OCI-M2 (cell line): Measurements from ENCODE around the gene KIFC3.
A peak's percentile ranks its signal among the peaks of the same experiment; 100 is the strongest.
"Not testable (repeated sequence)": the region's sequence is repeated elsewhere in the genome, so short reads cannot be mapped to it uniquely, and the experiment has no call there.

Experiments used
- DNase-seq: peaks from one replicate; lab custom pipeline; 2025; ENCODE audit not compliant: unreplicated experiment; lab: John Stamatoyannopoulos, UW

KIFC3 gene

GRCh38 chr16:57825298-57826044 is 23.2 kb upstream of the KIFC3 start:
- DNase-seq, result no peak

GRCh38 chr16:57824888-57825287 is 22.6 kb upstream of the KIFC3 start:
- no peak for DNase-seq

- DNase-seq, result no peak
Measured at GRCh38 chr16:57823836-57824235, 21.5 kb upstream of the KIFC3 start.

DNA sequence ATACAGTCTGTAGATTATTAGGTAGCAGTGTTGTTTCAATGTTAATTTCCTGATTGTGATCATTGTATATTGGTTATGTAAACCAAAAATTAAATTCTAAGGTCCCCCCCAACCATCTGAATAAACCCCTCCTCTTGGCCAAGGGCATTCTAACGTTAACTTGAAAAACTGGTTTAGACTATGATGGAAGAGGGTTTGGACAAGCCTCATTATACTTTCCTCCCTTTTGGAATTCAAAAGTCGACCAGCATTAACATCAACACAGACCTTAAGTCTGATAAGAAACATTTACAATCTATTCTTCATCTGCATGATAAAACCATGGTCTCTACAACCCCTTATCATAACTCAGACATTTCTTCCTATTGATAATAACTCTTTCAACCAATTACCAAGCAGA is 20.6 kb upstream of the KIFC3 start:
- no peak for DNase-seq

- DNase-seq, result no peak
Measured at GRCh38 chr16:57822018-57822553, 19.8 kb upstream of the KIFC3 start.

DNA sequence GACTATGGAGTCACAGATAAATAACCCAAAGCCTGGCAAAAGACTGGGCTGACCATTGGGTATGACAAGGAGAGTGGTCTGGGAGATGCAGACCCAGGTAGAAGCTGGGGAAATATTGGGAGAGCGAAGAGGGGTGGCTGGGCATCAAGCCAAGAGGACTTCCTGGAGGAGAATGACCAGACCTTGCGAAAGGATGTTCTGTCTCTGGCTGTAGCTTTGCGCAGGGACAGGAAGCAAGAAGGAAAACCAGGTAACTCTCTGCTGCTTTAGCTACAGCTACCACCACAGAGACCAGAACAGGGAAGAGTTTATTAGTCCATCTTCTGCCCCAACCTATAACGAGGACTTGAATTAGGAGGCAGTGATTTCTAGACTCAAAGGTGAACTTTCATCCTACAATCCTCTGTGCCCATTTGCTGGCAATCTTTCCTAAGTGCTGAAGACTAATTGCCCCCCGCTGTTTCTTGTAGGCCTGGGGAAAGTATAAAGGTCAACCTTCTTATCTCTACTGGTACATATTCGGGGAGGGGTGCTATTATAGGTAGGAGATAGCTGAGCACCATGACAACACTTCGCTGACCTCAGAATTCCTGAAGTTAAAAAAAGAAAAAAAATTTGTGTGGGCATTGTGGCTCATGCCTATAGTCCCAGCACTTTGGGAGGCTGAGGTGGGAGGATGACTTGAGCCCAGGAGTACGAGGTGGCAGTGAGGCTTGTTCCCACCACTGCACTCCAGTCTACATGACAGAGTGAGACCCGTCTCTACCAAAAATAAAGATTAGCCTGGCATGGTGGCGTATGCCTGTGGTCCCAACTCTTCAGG is 19.1 kb upstream of the KIFC3 start:
- no peak for DNase-seq

GRCh38 chr16:57818377-57819064 is 16.2 kb upstream of the KIFC3 start:
- no peak for DNase-seq

DNA sequence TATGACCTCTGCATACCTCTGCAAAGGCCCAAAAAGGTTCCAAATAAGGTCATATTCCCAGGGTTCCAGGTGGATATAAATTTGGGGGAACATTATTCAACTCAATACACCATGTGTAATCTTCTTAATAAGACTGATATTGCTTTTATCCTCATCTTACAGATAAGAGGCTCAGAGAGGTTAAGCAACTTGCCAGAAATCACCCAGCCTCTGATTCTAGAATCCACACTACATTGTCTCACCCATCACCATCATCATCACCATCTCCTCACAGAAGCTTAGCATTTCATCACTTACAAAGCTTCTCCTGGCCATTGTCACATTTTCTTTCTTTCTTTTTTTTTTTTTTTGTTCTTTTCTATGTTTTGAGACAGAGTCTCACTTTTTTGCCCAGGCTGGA is 15.4 kb upstream of the KIFC3 start:
- DNase-seq, result no peak

- DNase-seq, result no peak
Measured at GRCh38 chr16:57815987-57816745, 13.9 kb upstream of the KIFC3 start.

DNA sequence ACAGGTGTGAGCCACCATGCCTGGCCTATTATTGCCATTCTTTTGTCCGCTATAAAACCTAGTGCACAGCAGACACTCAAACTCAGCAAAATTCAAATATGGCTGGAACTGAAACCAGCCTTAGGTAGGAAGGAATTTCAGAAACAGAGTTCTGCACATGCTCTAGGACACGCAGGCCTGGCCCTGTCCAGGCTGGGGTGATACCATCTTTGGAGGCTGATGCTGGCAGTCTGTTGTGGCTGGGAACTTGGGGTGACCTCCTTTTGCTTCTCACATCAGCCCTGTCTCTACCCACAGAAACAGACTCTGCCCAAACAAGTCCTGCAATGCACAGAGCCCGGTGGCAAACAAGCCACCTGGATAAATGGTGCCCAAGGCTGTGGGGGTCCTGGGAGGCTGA is 12.6 kb upstream of the KIFC3 start:
- no peak for DNase-seq

GRCh38 chr16:57813466-57813865 is 11.2 kb upstream of the KIFC3 start:
- no peak for DNase-seq

- not testable (repeated sequence) for DNase-seq
Measured at GRCh38 chr16:57811340-57811739, 9.0 kb upstream of the KIFC3 start.

DNA sequence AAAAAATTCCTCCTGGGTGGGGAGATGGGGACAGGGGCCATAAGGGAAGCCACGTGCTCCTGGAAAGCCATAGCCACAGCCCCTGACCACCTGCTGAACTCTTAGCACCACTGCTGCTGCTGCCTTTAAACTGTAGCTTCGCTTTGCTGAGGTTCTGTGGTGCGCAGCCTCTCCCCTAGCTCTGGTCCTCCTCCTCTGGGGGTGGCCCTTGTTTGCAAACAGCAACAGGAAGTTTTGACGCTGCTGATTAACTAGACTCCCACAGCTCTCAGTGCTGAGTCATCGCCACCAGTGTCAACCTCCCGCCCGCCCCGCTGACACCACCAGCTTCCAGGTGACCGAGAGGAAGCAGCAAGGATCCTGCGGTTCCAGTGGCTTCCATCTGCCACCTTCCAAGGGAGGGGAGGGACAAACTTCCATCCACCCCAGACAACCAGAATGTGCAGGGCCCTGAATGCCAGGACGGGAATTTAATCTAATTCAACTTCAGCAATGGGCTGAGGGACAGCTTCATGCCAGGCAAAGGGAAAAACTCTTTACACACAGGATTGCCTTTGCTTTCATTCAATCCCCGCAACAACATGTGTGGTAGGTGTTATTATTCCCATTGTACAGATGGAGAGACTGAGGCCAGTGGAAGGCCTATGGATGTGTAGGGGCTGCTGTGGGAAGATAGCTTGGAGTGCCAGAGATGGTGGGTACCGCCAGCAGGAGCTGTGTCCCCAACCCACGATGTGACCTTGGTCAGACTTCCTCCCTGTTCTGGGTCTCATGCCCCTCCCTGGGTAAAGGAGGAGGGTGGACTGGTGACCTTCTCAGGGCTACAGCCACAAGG is 8.1 kb upstream of the KIFC3 start:
- DNase-seq, result peak; percentile 56

GRCh38 chr16:57809276-57810196 is 7.2 kb upstream of the KIFC3 start:
- DNase-seq, result no peak

DNA sequence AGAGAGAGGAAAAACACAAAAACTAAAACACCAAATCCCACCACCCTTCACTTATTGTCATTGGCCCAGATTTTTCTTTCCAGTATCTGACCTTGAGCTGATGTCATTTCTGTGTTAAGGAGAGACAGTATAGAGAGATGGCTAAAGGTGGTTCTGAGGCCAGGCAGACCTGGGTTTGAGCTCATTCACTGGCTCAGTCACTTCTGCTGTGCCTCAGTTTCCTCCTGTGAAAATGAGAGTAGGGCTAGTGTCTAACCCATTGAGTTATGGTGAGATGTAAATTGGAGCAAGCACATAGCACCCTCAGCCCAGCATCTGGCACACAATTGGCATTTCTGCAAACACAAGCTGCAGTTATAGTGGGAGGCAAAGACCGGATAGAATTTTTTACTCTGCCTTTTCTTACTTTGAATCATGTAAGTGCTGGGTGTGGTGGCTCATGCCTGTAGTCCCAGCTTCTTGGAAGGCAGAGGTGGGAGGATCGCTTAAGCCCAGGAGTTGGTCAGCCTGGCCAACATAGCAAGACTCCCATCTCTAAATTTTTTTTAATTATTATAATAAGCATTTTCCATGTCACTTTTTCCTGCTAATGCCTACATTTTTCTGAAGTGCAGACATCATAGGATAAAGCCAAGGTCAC is 6.4 kb upstream of the KIFC3 start:
- DNase-seq, result no peak

DNA sequence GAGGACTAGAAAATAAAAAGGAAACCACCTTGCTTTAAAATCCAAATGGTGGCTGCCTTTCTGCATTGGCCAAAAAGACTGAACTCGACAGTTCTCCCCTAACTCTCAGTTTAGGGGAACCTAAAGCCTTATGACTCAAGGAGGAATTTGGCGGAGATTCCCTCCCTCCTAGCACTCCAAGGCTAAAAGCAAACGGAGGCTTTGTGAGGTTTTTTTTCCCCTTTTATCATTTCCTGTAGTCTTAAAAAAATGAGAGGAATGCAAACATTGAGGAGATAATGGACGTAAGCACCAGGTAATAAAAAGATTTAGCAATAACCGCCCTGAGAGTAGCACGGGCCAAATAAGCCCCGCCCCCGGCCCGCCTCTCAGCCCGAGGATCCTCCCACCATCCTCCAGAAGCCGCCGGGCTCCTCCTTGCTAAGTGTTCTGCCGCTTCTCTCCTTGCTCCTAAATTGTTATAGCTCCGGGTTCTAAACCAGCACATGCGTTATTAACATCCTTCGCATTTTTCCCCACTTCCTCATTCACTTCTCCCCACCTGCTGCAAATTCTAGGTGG is 5.8 kb upstream of the KIFC3 start:
- no peak for DNase-seq

DNA sequence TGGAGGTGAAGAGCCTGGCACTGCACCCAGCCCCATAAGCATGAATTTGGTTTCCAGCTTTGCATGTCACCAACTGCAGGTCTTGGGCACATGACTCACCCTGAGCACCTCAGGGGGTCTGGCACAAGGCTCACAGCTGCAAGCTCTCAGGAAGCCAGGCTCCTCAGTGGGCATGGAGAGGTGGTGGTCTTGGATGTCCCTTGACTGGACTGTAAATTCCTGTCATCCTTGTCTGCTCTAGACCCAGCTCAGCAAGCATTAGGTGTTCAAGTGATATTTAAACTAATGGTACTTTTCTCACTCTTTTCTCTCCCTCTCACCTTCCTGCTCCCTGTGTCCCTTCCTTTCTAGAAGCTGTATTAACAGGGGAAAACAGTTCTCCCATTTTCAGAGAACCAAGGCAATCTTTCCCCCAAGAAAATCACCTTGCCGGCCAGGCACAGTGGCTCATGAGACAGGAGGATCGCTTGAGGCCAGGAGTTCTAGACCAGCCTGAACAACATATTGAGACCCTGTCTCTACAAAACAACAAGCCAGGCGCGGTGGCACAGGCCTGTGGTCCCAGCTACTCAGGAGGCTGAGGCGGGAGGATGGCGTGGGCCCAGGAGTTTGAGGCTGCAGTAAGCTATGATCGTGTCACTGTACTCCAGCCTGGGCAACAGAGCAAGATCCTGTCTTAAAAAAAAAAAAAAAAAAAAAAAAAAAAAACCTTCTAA is 5.1 kb upstream of the KIFC3 start:
- no peak for DNase-seq
